ENCODE measurements around the gene BMP15. TPM values are rescaled to one million over a fixed set of nuclear protein-coding genes. Genes with fewer than 3 reads are reported as not detected.

BMP15 gene
- total RNA-seq, 1 experiment from 2014 or later, result not detected

GRCh38 chrX:50877310-50877709, 33.2 kb upstream of the BMP15 start:
- peaks cover 1% of the 10 kb centered on the region; the same call in 1 of the 2 replicates for H3K27me3 Mint-ChIP-seq (ENCODE audit: low read depth)
- Histone ChIP-seq H3K27ac (ENCODE audit: insufficient read length, low read depth, low read length) (no peak overlapping the region), H3K9me3 (ENCODE audit: control insufficient read depth, low read depth, low read length) (no peaks in the 10 kb centered on the region), H3K23ac (ENCODE audit: insufficient read length, low read depth, low read length) (no peak overlapping the region), H2BK120ac (ENCODE audit: low read depth, low read length, poor library complexity, severe bottlenecking) (no peak overlapping the region), H2BK15ac (ENCODE audit: low read depth, low read length) (no peak overlapping the region), H4K91ac (ENCODE audit: insufficient read length, low read depth, low read length) (no peak overlapping the region), H3K18ac (ENCODE audit: insufficient read length, low read depth, low read length) (no peak overlapping the region), H2BK20ac (ENCODE audit: low read depth, low read length, poor library complexity, severe bottlenecking) (no peak overlapping the region), H2AFZ (ENCODE audit: low read length) (no peak overlapping the region), H3K4ac (ENCODE audit: low read depth, low read length) (no peak overlapping the region), H3K4me2 (ENCODE audit: insufficient read depth, insufficient read length, low read length) (no peak overlapping the region), H3K79me1 (ENCODE audit: insufficient read depth, low read depth, low read length, poor library complexity, severe bottlenecking) (no peaks in the 10 kb centered on the region), H2BK12ac (ENCODE audit: insufficient read length, low read depth, low read length) (no peak overlapping the region), H3K56ac (ENCODE audit: insufficient read length, low read depth, low read length) (no peak overlapping the region), H4K5ac (ENCODE audit: insufficient read length, low read depth, low read length) (no peak overlapping the region), H4K20me1 (ENCODE audit: control insufficient read depth, insufficient read depth, insufficient read length) (no peaks in the 10 kb centered on the region), H3T11ph (ENCODE audit: low read length) (no peak overlapping the region), H4K8ac (replicated peaks; ENCODE audit: insufficient read length, low read depth, low read length) (no peak overlapping the region), H3K79me2 (ENCODE audit: insufficient read depth, low read length) (no peaks in the 10 kb centered on the region), H2AK5ac (ENCODE audit: insufficient read length, low read length) (no peak overlapping the region), H2BK5ac (ENCODE audit: insufficient read length, low read length) (no peak overlapping the region), H3K9ac (ENCODE audit: extremely low read depth, insufficient read length, low read length) (no peak overlapping the region), H3K14ac (ENCODE audit: insufficient read depth, low read length) (no peak overlapping the region), H3K27me3 (ENCODE audit: insufficient read depth, low read length) (no peaks in the 10 kb centered on the region), H3K23me2 (ENCODE audit: insufficient read length, low read depth, low read length, poor library complexity, severe bottlenecking) (no peaks in the 10 kb centered on the region), H3K4me1 (ENCODE audit: insufficient read depth, low read length) (peaks cover 7% of the 10 kb centered on the region; the same call in 1 of the 2 replicates)
- no peak overlapping the region for H3K27ac Mint-ChIP-seq
- TF ChIP-seq, protein P1, sequence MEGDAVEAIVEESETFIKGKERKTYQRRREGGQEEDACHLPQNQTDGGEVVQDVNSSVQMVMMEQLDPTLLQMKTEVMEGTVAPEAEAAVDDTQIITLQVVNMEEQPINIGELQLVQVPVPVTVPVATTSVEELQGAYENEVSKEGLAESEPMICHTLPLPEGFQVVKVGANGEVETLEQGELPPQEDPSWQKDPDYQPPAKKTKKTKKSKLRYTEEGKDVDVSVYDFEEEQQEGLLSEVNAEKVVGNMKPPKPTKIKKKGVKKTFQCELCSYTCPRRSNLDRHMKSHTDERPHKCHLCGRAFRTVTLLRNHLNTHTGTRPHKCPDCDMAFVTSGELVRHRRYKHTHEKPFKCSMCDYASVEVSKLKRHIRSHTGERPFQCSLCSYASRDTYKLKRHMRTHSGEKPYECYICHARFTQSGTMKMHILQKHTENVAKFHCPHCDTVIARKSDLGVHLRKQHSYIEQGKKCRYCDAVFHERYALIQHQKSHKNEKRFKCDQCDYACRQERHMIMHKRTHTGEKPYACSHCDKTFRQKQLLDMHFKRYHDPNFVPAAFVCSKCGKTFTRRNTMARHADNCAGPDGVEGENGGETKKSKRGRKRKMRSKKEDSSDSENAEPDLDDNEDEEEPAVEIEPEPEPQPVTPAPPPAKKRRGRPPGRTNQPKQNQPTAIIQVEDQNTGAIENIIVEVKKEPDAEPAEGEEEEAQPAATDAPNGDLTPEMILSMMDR (conservative IDR thresholded peaks at IDR 0.05), result no peak
- H3K4me3 Mint-ChIP-seq, result no peak overlapping the region
- no peak for DNase-seq
- H3K4me1 Mint-ChIP-seq, result peaks cover 11 to 13% of the 10 kb centered on the region in 2 experiments
- H3K36me3 Mint-ChIP-seq (ENCODE audit: insufficient read depth in 1 of 3, low read depth in 3 of 3), result peaks cover 0 to 3% (median 0%) of the 10 kb centered on the region in 3 experiments; a peak in 1 of 7 replicates
- H3K9me3 Mint-ChIP-seq, result peaks cover 48 to 49% of the 10 kb centered on the region in 2 experiments
- no CpG with 5 or more reads among the region's 6 CpGs for WGBS (ENCODE audit: extremely low coverage, insufficient read length, low lambda C conversion rate)
